Activated CD8-positive, alpha-beta T cell treated with anti-CD3 and anti-CD28 coated beads for 36 hours (primary cell): ENCODE data around the gene PPP1R10. TPM values are rescaled to one million over a fixed set of nuclear protein-coding genes. Genes with fewer than 3 reads are reported as not detected.
A peak's percentile ranks its signal among the peaks of the same experiment; 100 is the strongest.

ENCODE experiments used
- ATAC-seq: fragments of 200-7000 bp; cut with Tn5 transposase; one replicate; pipeline ENCODE4 v1.10.0; 2021; ENCODE audit warnings: mild to moderate bottlenecking, moderate library complexity
- CTCF ChIA-PET: fragments of 350-600 bp; sonication (Branson Sonifier 250); formaldehyde crosslinking; loops from one replicate; lab custom pipeline; 2021; ENCODE audit warnings: antibody characterized with exemption; lab: Charles Lee
- POLR2A ChIA-PET: fragments of 350-600 bp; sonication (Branson Sonifier 250); formaldehyde crosslinking; loops from one replicate; lab custom pipeline; 2021; ENCODE audit warnings: antibody characterized with exemption; lab: Charles Lee
- DNase-seq: peaks from one replicate; pipeline ENCODE4 v3.0.0-alpha.2; 2020
- H3K27ac Mint-ChIP-seq: one replicate; pipeline ENCODE4 v1.8.0; 2021; ENCODE audit warnings: mild to moderate bottlenecking, mixed read lengths
- H3K27me3 Mint-ChIP-seq: one replicate; pipeline ENCODE4 v1.8.0; 2021; ENCODE audit warnings: mixed read lengths
- H3K36me3 Mint-ChIP-seq: one replicate; pipeline ENCODE4 v1.8.0; 2021; ENCODE audit warnings: low read depth, mixed read lengths
- H3K4me1 Mint-ChIP-seq: one replicate; pipeline ENCODE4 v1.8.0; 2021; ENCODE audit warnings: low read depth, mixed read lengths
- H3K4me3 Mint-ChIP-seq: one replicate; pipeline ENCODE4 v1.8.0; 2021; ENCODE audit warnings: mild to moderate bottlenecking, moderate library complexity, mixed read lengths
- H3K9me3 Mint-ChIP-seq: one replicate; pipeline ENCODE4 v1.8.0; 2021; ENCODE audit warnings: mixed read lengths
- intact Hi-C: fragments of 100-400 bp; cut with micrococcal nuclease; formaldehyde crosslinking; loops from one replicate; pipeline ENCODE4 v1.10.0; 2022
- total RNA-seq, 2 experiments: library from RNA; stranded (reverse); gene quantifications; one replicate each; pipeline ENCODE4 v1.2.3, GENCODE V29; 2021
- TF ChIP-seq, protein P1 (sequence below): fragments of 200-600 bp; IDR thresholded peaks from one replicate; pipeline ENCODE4 v1.8.0; 2022; ENCODE audit warnings: antibody characterized with exemption, mild to moderate bottlenecking

PPP1R10 gene
- total RNA-seq, 2 experiments from 2014 or later: 59.0 to 59.8 TPM

- TF ChIP-seq, protein P1, sequence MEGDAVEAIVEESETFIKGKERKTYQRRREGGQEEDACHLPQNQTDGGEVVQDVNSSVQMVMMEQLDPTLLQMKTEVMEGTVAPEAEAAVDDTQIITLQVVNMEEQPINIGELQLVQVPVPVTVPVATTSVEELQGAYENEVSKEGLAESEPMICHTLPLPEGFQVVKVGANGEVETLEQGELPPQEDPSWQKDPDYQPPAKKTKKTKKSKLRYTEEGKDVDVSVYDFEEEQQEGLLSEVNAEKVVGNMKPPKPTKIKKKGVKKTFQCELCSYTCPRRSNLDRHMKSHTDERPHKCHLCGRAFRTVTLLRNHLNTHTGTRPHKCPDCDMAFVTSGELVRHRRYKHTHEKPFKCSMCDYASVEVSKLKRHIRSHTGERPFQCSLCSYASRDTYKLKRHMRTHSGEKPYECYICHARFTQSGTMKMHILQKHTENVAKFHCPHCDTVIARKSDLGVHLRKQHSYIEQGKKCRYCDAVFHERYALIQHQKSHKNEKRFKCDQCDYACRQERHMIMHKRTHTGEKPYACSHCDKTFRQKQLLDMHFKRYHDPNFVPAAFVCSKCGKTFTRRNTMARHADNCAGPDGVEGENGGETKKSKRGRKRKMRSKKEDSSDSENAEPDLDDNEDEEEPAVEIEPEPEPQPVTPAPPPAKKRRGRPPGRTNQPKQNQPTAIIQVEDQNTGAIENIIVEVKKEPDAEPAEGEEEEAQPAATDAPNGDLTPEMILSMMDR: no peak
- no peak overlapping the region for H3K4me3 Mint-ChIP-seq
- ATAC-seq: no peak
- peaks cover 55% of the 10 kb centered on the region for H3K36me3 Mint-ChIP-seq
- H3K27ac Mint-ChIP-seq: peak overlapping the region; percentile 47
- intact Hi-C loops: no loop called here
- CTCF ChIA-PET: interaction anchor here (0.7 to 2.1 kb wide), 8 partner anchors 10 to 140 kb away, joined by 3 to 13 read pairs (median 4); no protein-coding TSS in a partner anchor
- DNase-seq: no peak
- no peaks in the 10 kb centered on the region for H3K27me3 Mint-ChIP-seq
- H3K9me3 Mint-ChIP-seq: no peaks in the 10 kb centered on the region
- H3K4me1 Mint-ChIP-seq: peaks cover 6% of the 10 kb centered on the region
- POLR2A ChIA-PET: interaction anchor here (0.7 to 3.9 kb wide), 10 partner anchors 10 to 497 kb away, joined by 3 to 29 read pairs (median 4); partner anchors contain the start of gene PRR3
Observed at GRCh38 chr6:30590509-30590908, 26.5 kb downstream of the PPP1R10 start.

- POLR2A ChIA-PET: interaction anchor here (0.7 to 3.9 kb wide), 7 partner anchors 10 to 497 kb away, joined by 3 to 29 read pairs (median 3); partner anchors contain the start of gene PRR3
- CTCF ChIA-PET: interaction anchor here (0.7 to 2.1 kb wide), 5 partner anchors 14 to 141 kb away, joined by 3 to 13 read pairs (median 5); no protein-coding TSS in a partner anchor
Observed at GRCh38 chr6:30589754-30590358, 27.2 kb downstream of the PPP1R10 start.

GRCh38 chr6:30583921-30584320, 33.1 kb downstream of the PPP1R10 start:
- H3K4me1 Mint-ChIP-seq: peaks cover 2% of the 10 kb centered on the region
- ChIA-PET POLR2A (interaction anchor here (1.7 to 7.3 kb wide), 4 partner anchors 10 to 26 kb away, joined by 5 to 75 read pairs (median 6); no protein-coding TSS in a partner anchor), CTCF (interaction anchor here (1.2 to 4.0 kb wide), 2 partner anchors 13 to 42 kb away, joined by 6 to 22 read pairs; no protein-coding TSS in a partner anchor)
- DNase-seq (no peak), ATAC-seq (no peak)
- intact Hi-C loops: no loop called here
- TF ChIP-seq, protein P1: no peak
- peaks cover 70% of the 10 kb centered on the region for H3K36me3 Mint-ChIP-seq
- no peak overlapping the region for H3K4me3 Mint-ChIP-seq
- H3K9me3 Mint-ChIP-seq: no peaks in the 10 kb centered on the region
- no peaks in the 10 kb centered on the region for H3K27me3 Mint-ChIP-seq
- no peak overlapping the region for H3K27ac Mint-ChIP-seq

More at GRCh38 chr6:30589754-30590358, 27.2 kb downstream of the PPP1R10 start:
- no peak overlapping the region for H3K27ac Mint-ChIP-seq
- peaks cover 58% of the 10 kb centered on the region for H3K36me3 Mint-ChIP-seq
- no peaks in the 10 kb centered on the region for H3K27me3 Mint-ChIP-seq
- no peaks in the 10 kb centered on the region for H3K9me3 Mint-ChIP-seq
- intact Hi-C loops: no loop called here
- DNase-seq (no peak), ATAC-seq (no peak)
- TF ChIP-seq, protein P1: no peak
- no peak overlapping the region for H3K4me3 Mint-ChIP-seq
- H3K4me1 Mint-ChIP-seq: peaks cover 6% of the 10 kb centered on the region

DNA sequence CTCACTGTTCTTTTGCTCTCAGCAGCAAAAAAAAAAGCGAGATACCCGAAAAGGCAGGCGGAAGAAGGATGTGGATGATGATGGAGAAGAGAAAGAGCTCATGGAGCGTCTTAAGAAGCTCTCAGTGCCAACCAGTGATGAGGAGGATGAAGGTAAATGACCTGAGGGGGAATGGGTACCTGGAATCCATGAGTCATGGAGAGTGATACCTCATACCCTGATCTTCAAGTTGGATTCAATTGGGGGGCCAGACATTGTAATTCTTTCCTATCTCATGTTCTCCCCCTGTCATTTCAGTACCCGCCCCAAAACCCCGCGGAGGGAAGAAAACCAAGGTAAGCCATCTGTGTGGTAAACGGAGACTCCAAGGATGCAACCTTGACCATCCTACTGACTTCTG, 39.0 kb downstream of the PPP1R10 start:
- H3K36me3 Mint-ChIP-seq: peaks cover 68% of the 10 kb centered on the region
- H3K27ac Mint-ChIP-seq: peak overlapping the region; percentile 9
- DNase-seq: no peak
- TF ChIP-seq, protein P1: no peak
- peaks cover 44% of the 10 kb centered on the region for H3K4me1 Mint-ChIP-seq
- H3K4me3 Mint-ChIP-seq: no peak overlapping the region
- intact Hi-C loops: no loop called here
- ATAC-seq: no peak
- no peaks in the 10 kb centered on the region for H3K27me3 Mint-ChIP-seq
- H3K9me3 Mint-ChIP-seq: no peaks in the 10 kb centered on the region
- ChIA-PET POLR2A (interaction anchor here (1.0 to 3.0 kb wide), 6 partner anchors 9 to 37 kb away, joined by 3 to 15 read pairs (median 6); no protein-coding TSS in a partner anchor), CTCF (interaction anchor here (1.2 to 3.0 kb wide), 6 partner anchors 19 to 96 kb away, joined by 3 to 19 read pairs (median 4); no protein-coding TSS in a partner anchor)
